OCI-LY3 (cell line): ENCODE measurements around the gene ANKRD29.

Source experiments
- H2AFZ ChIP-seq: fragments of 200-600, 300-600 bp; shearing (Covaris generic); 2 replicates; pipeline ENCODE4 v1.6.0; 2014; ENCODE audit warnings: antibody characterized with exemption, low read depth, low read length
- H3K27ac ChIP-seq: fragments of 200-600, 300-600 bp; sonication (generic); 2 replicates; pipeline ENCODE4 v1.5.1; 2014; ENCODE audit warnings: mild to moderate bottlenecking, low read length, moderate library complexity, mixed read lengths
- H3K27me3 ChIP-seq: fragments of 200-600, 300-600 bp; sonication (generic); 2 replicates; pipeline ENCODE4 v1.6.1; 2014; ENCODE audit warnings: low read depth, low read length, mixed read lengths
- H3K36me3 ChIP-seq: fragments of 200-600, 300-600 bp; sonication (generic); replicated peaks from 2 replicates; pipeline ENCODE3; 2014; ENCODE audit warnings: low read depth, low read length, mixed read lengths
- H3K4me1 ChIP-seq: fragments of 300-600, 200-600 bp; sonication (generic); 2 replicates; pipeline ENCODE4 v1.6.1; 2014; ENCODE audit warnings: low read length, mixed read lengths
- H3K4me2 ChIP-seq: fragments of 200-600, 300-600 bp; sonication (generic); 2 replicates; pipeline ENCODE4 v1.6.1; 2014; ENCODE audit warnings: low read length, mixed read lengths
- H3K4me3 ChIP-seq: fragments of 300-600, 200-600 bp; sonication (generic); 2 replicates; pipeline ENCODE4 v1.5.1; 2014; ENCODE audit warnings: antibody characterized with exemption, mild to moderate bottlenecking, low read length, moderate library complexity
- H3K79me2 ChIP-seq: fragments of 300-600, 200-600 bp; shearing (Covaris generic); 2 replicates; pipeline ENCODE4 v1.6.1; 2014; ENCODE audit warnings: mild to moderate bottlenecking, low read length, mixed read lengths
- H3K9ac ChIP-seq: fragments of 300-600, 200-600 bp; shearing (Covaris generic); 2 replicates; pipeline ENCODE4 v1.6.0; 2014; ENCODE audit warnings: mild to moderate bottlenecking, low read length, moderate library complexity
- H3K9me3 ChIP-seq: fragments of 200-600, 300-600 bp; shearing (Covaris generic); 2 replicates; pipeline ENCODE4 v1.6.1; 2014; ENCODE audit warnings: low read length, mixed read lengths; ENCODE audit not compliant: insufficient read depth
- H4K20me1 ChIP-seq: fragments of 200-600, 300-600 bp; sonication (generic); 2 replicates; pipeline ENCODE4 v1.6.1; 2016; ENCODE audit warnings: low read length, mixed read lengths; ENCODE audit not compliant: insufficient read depth
- EZH2phosphoT487 ChIP-seq: fragments of 200-600 bp; shearing (Covaris generic); IDR thresholded peaks from 2 replicates; pipeline ENCODE4 v1.6.1; 2018; ENCODE audit warnings: antibody characterized with exemption, mixed run types, low read depth
- TF ChIP-seq, protein P1 (sequence below): fragments of 200-600, 300-600 bp; sonication (generic); IDR thresholded peaks from 2 replicates; pipeline ENCODE4 v1.5.1; 2014; ENCODE audit warnings: antibody characterized with exemption, low read length, low read depth

The ANKRD29 gene

DNA sequence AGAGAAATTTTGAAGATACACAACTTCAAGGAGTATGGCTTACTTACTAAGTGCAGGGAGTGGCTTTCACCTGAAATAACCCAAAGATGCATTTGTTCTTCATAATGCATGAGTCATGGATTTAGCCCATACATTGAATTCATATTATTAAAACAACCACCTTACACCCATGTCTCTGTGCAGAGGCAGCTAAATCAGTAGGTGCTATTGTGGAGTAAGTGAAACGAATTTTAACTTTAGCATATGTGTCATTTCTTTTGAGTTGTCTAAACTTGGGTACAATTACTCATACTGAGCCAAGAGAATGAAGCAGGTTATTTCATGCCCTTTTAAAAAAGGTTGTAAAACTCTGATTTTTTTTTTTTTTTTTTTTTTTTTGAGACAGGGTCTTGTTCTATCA, 11.0 kb upstream of the ANKRD29 start:
- H3K4me3 ChIP-seq, result no peak overlapping the region
- no peaks in the 10 kb centered on the region for H4K20me1 ChIP-seq
- no peak overlapping the region for H2AFZ ChIP-seq
- peaks cover 26% of the 10 kb centered on the region for H3K27me3 ChIP-seq
- TF ChIP-seq, protein P1, sequence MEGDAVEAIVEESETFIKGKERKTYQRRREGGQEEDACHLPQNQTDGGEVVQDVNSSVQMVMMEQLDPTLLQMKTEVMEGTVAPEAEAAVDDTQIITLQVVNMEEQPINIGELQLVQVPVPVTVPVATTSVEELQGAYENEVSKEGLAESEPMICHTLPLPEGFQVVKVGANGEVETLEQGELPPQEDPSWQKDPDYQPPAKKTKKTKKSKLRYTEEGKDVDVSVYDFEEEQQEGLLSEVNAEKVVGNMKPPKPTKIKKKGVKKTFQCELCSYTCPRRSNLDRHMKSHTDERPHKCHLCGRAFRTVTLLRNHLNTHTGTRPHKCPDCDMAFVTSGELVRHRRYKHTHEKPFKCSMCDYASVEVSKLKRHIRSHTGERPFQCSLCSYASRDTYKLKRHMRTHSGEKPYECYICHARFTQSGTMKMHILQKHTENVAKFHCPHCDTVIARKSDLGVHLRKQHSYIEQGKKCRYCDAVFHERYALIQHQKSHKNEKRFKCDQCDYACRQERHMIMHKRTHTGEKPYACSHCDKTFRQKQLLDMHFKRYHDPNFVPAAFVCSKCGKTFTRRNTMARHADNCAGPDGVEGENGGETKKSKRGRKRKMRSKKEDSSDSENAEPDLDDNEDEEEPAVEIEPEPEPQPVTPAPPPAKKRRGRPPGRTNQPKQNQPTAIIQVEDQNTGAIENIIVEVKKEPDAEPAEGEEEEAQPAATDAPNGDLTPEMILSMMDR, result no peak
- TF ChIP-seq EZH2phosphoT487, result no peak
- no peaks in the 10 kb centered on the region for H3K36me3 ChIP-seq
- H3K9ac ChIP-seq, result no peak overlapping the region
- H3K4me2 ChIP-seq, result no peak overlapping the region
- no peaks in the 10 kb centered on the region for H3K4me1 ChIP-seq
- no peaks in the 10 kb centered on the region for H3K79me2 ChIP-seq
- no peak overlapping the region for H3K27ac ChIP-seq
- no peaks in the 10 kb centered on the region for H3K9me3 ChIP-seq

DNA sequence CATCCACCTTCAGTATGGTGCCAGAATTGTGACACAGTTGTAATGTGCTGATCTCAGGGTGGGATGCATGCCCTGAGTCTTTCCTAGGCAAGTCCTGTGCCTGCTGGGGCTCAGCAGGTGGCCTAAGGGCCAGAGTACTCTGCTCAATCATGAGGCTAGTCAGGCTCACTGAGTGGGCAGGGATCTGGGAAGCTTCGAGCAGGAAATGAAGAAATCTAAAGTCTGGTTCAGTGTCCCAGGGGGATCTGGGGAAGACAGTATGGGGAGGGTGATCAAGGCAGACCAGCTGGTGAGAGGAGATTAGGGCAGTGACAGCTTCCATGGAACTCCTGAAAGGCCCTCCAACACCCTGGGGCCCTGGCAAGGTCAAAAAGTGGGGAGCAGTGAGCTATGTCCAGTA, 8.9 kb upstream of the ANKRD29 start:
- Histone ChIP-seq H3K9ac (no peak overlapping the region), H3K4me3 (no peak overlapping the region), H2AFZ (no peak overlapping the region), H4K20me1 (no peaks in the 10 kb centered on the region), H3K27me3 (peaks cover 22% of the 10 kb centered on the region), H3K79me2 (no peaks in the 10 kb centered on the region), H3K9me3 (no peaks in the 10 kb centered on the region), H3K27ac (no peak overlapping the region), H3K4me1 (peaks cover 3% of the 10 kb centered on the region; the same call in 1 of the 2 replicates), H3K4me2 (no peak overlapping the region), H3K36me3 (no peaks in the 10 kb centered on the region)
- TF ChIP-seq, protein P1, result no peak
- TF ChIP-seq EZH2phosphoT487, result no peak

DNA sequence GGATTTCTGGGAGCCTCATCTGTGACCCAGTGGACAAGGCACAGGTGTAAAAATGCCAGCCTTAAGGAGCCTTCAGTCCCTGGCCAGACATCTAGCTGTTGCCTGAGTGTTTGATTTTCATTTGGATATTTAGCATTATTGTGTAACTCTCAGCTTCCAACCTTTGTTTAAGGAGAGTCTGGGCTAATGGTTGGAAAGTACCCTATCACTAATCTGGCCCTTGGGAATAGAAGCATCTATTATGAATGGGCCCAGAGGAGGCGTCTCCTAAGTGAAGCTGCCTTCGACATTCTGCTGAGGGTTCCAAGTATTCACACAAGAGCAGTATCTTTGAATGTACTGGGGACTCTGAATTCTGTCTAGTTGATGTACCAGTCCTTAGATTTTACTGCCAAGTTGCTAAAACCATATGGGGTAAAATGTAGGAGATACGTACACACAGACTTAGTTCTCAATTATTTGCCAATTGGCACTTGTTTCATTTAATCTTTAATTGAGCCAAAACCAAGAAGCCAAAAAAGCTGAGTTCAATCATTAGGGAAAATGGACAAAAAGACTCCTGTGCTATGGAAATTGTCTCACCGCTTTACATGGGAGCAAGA, 7.2 kb upstream of the ANKRD29 start:
- Histone ChIP-seq H2AFZ (no peak overlapping the region), H3K9ac (no peak overlapping the region), H3K27me3 (peaks cover 23% of the 10 kb centered on the region), H3K36me3 (no peaks in the 10 kb centered on the region), H3K79me2 (no peaks in the 10 kb centered on the region), H3K4me2 (no peak overlapping the region), H3K27ac (no peak overlapping the region), H3K4me1 (peaks cover 3% of the 10 kb centered on the region; the same call in 1 of the 2 replicates), H3K4me3 (no peak overlapping the region), H3K9me3 (no peaks in the 10 kb centered on the region), H4K20me1 (no peaks in the 10 kb centered on the region)
- TF ChIP-seq EZH2phosphoT487, result no peak
- TF ChIP-seq, protein P1, result no peak

DNA sequence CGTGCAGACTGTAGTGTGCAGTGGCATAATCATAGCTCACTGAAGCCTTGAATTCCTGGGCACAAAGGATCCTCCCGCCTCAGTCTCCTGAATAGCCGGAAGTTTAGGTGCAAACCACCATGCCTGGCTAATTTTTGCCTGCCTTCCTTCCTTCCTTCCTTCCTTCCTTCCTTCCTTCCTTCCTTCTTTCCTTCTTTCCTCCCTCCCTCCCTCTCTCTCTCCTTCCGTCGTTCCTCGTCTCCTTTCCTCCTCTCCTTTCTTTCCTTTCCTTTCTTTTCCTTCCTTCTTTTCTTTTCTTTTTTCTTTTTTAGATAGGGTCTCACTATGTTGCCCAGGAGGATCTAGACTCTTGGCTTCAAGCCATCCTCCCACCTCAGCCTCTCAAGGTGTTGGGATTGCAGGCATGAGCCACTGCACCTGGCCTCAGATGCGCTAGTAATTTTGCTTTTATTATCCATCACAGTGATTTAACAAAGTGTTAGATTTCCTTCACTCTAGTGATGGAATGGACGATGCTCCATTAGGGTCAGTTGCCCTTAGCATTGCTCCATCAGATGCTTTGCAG, 6.6 kb upstream of the ANKRD29 start:
- no peaks in the 10 kb centered on the region for H3K36me3 ChIP-seq
- H3K4me2 ChIP-seq, result no peak overlapping the region
- no peak overlapping the region for H3K4me3 ChIP-seq
- no peaks in the 10 kb centered on the region for H4K20me1 ChIP-seq
- H3K79me2 ChIP-seq, result no peaks in the 10 kb centered on the region
- peaks cover 3% of the 10 kb centered on the region; the same call in 1 of the 2 replicates for H3K4me1 ChIP-seq
- no peak overlapping the region for H3K27ac ChIP-seq
- no peak for TF ChIP-seq EZH2phosphoT487
- TF ChIP-seq, protein P1, result no peak
- no peak overlapping the region for H2AFZ ChIP-seq
- H3K27me3 ChIP-seq, result peaks cover 26% of the 10 kb centered on the region
- no peak overlapping the region for H3K9ac ChIP-seq
- no peaks in the 10 kb centered on the region for H3K9me3 ChIP-seq
